HG02870 (cell line): Measurements from ENCODE around the gene TLX1.
"Not testable (repeated sequence)": the region's sequence is repeated elsewhere in the genome, so short reads cannot be mapped to it uniquely, and the experiment has no call there.

Experiments
- ATAC-seq: cut with Tn5 transposase; IDR thresholded peaks from one replicate; pipeline ENCODE4 v1.9.1; 2021; ENCODE audit warnings: mild to moderate bottlenecking, moderate library complexity; ENCODE audit not compliant: unreplicated experiment

TLX1 gene

DNA sequence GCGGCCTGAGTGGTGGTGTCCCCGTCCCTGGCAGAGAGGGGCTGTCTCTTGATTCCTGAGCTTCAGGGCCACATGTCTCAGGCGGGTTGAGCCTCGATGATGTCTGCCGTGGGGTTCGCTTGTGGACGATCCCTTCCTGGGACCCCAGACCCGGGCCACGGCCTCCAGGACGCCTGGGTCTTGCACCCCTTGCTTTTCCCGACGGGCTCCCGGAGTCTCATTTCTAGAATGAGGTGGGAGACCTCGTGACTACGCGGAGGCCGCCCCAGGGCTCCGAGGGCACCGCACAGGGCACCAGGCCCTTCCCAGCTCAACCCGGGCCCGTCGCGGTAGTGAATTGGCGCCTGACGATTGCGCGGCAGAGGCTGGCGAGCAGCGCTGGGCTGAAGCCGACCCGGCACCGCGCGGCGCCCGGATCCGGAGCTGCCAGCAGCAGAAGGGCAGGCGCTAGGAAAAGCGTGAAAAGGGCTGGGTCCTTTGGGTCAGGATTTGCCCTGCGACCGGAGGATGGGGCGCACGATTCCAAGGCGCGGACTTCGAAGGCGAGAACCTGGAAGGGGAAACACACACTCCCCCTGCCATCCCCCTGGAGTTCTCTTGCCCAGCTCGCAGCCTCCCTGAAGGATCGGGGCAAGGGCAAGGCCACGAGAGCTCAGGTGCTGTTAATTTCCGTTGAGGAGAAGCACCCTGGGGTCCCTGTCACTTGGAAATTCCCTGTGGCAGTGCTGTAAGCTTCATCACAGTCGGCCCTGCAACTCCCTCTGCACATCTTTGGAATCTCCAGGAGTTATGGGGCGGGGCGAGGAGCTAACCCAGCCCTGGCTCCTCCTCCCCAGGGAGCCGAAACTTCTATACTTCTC, 15.5 kb downstream of the TLX1 start:
- ATAC-seq: no peak

GRCh38 chr10:101151395-101151794, 20.3 kb downstream of the TLX1 start:
- ATAC-seq: no peak

GRCh38 chr10:101152316-101152715, 21.2 kb downstream of the TLX1 start:
- ATAC-seq: no peak

GRCh38 chr10:101154506-101154905, 23.4 kb downstream of the TLX1 start:
- not testable (repeated sequence) for ATAC-seq

- ATAC-seq: no peak
Measured at GRCh38 chr10:101155896-101156295, 24.8 kb downstream of the TLX1 start.

- no peak for ATAC-seq
Measured at GRCh38 chr10:101157756-101158458, 26.8 kb downstream of the TLX1 start.

DNA sequence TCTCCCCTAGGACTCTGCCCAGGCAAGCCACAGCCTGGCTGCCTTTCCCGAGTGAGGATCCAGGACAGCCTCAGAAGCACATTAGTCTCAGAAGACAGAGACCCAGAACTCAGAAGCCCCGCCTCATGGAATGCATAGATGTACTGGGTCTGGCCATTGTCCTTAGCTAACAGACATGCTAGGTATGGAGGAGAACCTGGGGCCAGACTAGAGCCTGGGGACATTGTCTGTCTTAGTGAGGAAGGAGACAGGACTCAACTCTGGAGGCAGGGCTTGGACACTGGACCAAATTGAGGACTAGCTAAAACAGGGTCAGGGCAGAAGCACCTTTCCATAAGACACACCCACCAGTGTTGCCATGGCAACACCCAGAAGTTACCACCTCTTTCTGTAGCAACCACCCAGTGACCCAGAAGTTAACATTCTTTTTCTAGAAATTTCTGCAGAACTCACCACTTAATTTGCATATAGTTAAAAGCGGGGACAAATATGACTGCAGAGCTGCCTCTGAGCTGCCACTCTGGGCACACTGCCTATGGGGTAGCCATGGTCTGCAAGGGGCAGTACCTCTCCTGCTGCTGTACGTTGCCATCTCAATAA, 27.5 kb downstream of the TLX1 start:
- no peak for ATAC-seq

- no peak for ATAC-seq
Measured at GRCh38 chr10:101161494-101162299, 30.6 kb downstream of the TLX1 start.

DNA sequence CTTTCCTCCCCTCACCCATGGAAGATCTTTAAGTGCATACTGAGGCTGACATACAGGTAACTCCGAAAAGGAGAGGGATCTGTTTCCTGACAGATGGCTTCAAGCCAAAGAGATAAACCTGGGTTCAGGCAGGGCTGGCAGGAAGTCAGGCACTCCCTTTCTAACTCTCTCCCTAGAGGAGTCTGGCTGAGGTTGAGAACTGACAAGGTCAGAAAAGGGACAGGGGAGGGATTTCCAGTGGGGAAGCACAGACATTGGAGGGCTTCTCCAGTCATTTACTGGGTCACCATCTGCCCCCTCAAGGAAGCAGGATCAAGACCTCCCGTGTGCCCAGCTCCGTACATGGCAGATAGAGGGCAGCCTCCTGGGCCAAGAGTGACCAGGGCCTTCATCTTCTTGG, 31.6 kb downstream of the TLX1 start:
- no peak for ATAC-seq

DNA sequence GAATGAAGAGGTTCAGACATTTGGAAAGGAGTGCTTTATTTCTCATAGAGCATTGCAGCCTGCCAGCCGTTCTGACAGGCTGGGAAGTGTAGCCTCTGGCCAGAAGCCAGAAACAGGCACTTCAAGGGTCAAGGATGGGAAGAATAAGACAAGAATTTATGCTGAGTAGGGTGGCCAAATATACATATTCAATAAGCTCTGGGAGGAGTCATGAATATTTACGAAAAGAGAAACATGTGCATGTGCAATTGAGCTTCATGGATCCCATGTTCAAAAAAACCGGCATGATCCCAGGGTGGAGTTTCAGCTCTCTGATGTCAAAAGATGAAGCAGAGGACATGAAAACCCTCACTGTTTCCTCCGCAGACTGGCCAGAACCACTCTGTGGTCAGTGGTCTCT, 32.9 kb downstream of the TLX1 start:
- ATAC-seq: no peak

- no peak for ATAC-seq
Measured at GRCh38 chr10:101165736-101166135, 34.6 kb downstream of the TLX1 start.

- no peak for ATAC-seq
Measured at GRCh38 chr10:101166430-101166829, 35.3 kb downstream of the TLX1 start.

DNA sequence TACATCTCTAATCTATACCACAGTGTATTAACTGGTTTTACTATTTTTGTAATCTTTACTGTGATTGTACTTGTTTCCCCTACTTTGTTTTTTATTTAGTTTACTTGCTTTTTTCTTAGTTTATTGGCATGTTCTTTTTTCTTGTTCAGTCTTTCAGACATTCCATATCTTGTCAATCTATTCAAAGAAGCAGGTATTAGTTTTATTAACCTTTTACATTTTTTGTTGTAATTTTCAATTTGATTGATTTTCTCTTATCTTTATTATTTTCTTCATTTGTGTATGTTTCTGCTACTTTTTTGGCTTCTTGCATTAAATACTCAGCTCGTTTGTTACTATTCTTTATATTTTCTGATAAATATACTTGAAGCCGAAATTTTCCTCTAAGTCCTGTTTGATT, 41.6 kb downstream of the TLX1 start:
- ATAC-seq: no peak

DNA sequence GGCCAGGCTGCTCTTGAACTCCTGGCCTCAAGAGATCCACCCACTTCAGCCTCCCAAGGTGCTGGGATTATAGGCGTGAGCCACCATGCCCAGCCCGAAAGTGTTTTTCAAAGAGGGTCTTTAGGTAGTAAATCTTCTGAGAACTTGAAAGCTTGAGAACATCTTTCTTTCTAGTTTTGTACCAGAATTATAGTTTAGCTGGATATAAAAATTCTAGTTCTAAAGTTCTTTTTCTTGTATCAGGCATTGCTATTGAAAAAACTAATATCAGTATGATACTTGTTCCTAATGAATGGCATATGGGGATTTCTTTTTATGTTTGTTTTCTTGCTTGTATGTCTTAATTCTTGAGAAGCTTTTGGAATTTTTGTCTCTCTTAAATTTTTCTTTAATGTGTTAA, 43.2 kb downstream of the TLX1 start:
- ATAC-seq: no peak

DNA sequence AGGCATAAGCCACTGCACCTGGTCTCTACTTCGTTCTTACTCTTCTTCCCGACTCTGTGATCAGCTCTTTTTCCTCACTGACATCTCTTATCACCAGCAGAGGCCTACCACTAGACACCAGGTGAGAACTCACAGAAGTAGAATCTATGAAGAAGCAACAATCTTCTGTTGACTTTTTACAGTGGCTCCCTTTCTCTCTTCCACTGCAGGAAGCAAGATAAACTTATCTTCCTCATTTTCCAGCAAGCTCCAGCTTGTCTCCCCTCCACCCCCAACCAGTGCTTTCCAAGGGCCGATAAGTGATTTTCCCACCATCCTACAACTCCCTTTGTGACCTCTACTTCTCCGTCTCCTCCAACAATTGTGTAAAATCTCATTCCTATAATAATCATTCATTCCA, 45.5 kb downstream of the TLX1 start:
- no peak for ATAC-seq

GRCh38 chr10:101182936-101183335, 51.8 kb downstream of the TLX1 start:
- ATAC-seq: no peak

GRCh38 chr10:101183458-101184183, 52.5 kb downstream of the TLX1 start:
- ATAC-seq: no peak
